ENCODE measurements around the gene TRIM63.
"Not testable (repeated sequence)": the region's sequence is repeated elsewhere in the genome, so short reads cannot be mapped to it uniquely, and the experiment has no call there.

TRIM63 gene

DNA sequence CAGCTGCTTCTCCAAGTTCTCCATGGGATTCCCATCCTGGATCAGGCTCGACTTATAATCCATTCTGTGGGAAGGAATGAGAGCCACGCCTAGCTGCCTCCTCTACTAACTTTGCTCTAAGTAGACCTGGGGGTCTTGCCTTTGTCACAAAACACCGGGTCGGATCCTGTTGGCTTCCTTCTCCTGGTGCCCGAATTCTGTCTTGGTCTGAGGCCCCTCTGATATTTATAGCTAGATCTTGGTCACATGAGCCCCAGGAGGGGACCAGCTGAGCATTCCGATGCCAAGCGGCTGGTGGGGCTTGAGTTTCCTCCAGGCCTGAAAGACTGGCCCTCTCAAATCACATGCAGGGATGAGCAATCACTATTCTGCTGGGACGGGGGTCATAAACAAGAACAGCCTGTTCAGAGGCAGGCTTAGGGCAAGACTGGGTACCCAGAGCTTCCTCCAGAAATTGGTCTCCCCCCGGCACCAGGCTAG, at the start of gene TRIM63:
Gene TRIM63 (minus strand): TSS at position 199 of the 480 bp plus-strand sequence. CDS start 136 bp downstream, at position 63.
- no peak for DNase-seq (ENCODE audit: low spot score)

GRCh38 chr1:26114165-26114927, 46.9 kb upstream of the TRIM63 start:
- DNase-seq (ENCODE audit: low spot score) = no peak

GRCh38 chr1:26112407-26112775, 45.0 kb upstream of the TRIM63 start:
- no peak for DNase-seq (ENCODE audit: low spot score)

GRCh38 chr1:26111530-26112406, 44.3 kb upstream of the TRIM63 start, which contains the start of gene PDIK1L:
Gene PDIK1L, plus strand, starts transcription at chr1:26111824. Its CDS starts 2,485 bp downstream, at chr1:26114309.
- peak; percentile 89 for DNase-seq (ENCODE audit: low spot score)

- no peak for DNase-seq (ENCODE audit: low spot score)
These were observed 43.5 kb upstream of the TRIM63 start for GRCh38 chr1:26110731-26111529.

GRCh38 chr1:26109229-26110164, 42.1 kb upstream of the TRIM63 start:
- no peak for DNase-seq (ENCODE audit: low spot score)

- not testable (repeated sequence) for DNase-seq (ENCODE audit: low spot score)
These were observed 37.8 kb upstream of the TRIM63 start for GRCh38 chr1:26105226-26105548.

- peak; percentile 68 for DNase-seq (ENCODE audit: low spot score)
These were observed 35.1 kb upstream of the TRIM63 start for GRCh38 chr1:26102526-26102925.

GRCh38 chr1:26102119-26102518, 34.7 kb upstream of the TRIM63 start:
- DNase-seq (ENCODE audit: low spot score) = no peak

- not testable (repeated sequence) for DNase-seq (ENCODE audit: low spot score)
These were observed 32.8 kb upstream of the TRIM63 start for GRCh38 chr1:26100204-26100603.

- DNase-seq (ENCODE audit: low spot score) = no peak
These were observed 32.4 kb upstream of the TRIM63 start for GRCh38 chr1:26099780-26100179.

GRCh38 chr1:26098602-26099001, 31.2 kb upstream of the TRIM63 start:
- DNase-seq (ENCODE audit: low spot score) = no peak

GRCh38 chr1:26097696-26098095, 30.3 kb upstream of the TRIM63 start:
- DNase-seq (ENCODE audit: low spot score) = no peak

DNA sequence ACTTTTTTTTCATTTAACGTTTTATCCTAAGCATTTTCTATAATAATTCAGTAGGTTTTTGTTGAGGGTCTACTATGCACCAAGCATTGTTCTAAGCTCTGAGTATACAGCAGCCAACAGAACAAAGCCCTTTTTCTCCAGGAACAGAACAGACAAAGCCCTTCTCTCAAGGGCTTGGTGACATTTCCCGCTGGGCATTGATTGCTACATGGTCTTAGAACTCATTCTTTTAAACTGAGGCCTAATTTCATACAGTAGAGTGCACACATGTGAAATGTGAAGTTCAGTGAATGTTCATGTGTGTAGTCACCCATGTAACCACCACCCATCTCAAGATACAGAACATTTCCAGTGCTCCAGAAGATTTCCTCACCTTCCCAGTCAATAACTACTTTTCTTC, 29.0 kb upstream of the TRIM63 start:
- no peak for DNase-seq (ENCODE audit: low spot score)

DNA sequence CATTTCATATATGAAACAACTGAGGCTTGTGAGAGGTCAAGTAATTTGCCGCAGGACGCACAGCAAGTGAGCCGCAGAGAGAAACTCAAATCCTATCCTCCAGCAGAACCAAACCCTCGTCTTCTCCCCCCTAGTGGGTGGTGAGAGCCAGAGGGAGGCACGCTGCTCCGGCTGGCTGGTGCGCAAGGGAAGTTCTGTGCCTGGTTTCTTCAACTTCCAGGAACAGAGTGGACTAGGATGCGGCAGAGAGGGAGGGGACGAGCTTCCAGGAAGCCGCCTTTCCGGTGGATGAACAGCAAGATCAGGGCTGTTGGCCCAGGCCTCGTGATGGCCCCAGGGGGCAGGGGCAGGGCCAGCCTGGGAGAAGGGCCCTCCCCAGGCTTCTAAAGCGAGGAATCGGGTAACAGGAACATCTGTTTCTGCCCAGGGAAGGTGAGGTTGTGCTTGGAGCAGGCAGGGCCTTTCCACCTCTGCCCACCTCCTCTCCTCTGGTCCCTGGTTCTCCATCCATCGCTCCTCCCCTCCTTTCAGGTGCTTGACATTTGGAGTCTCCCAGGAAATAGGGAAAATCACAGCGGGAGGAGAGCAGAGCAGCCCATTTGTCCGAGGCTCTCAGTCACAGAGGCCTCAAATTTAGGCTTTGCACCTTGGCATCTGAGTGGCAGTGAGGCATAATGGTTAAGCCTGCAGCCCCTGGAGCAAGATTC, 27.4 kb upstream of the TRIM63 start:
- no peak for DNase-seq (ENCODE audit: low spot score)

- no peak for DNase-seq (ENCODE audit: low spot score)
These were observed 26.7 kb upstream of the TRIM63 start for GRCh38 chr1:26094076-26094669.

GRCh38 chr1:26093569-26093968, 26.1 kb upstream of the TRIM63 start:
- DNase-seq (ENCODE audit: low spot score) = not testable (repeated sequence)

GRCh38 chr1:26092422-26092821, 25.0 kb upstream of the TRIM63 start:
- no peak for DNase-seq (ENCODE audit: low spot score)

- no peak for DNase-seq (ENCODE audit: low spot score)
These were observed 23.5 kb upstream of the TRIM63 start for GRCh38 chr1:26090893-26091292.

- no peak for DNase-seq (ENCODE audit: low spot score)
These were observed 21.7 kb upstream of the TRIM63 start for GRCh38 chr1:26089125-26089524.

Measured in kidney capillary endothelial cell (primary cell).